PFSK-1 (cell line): ENCODE measurements around the gene VWC2.

Experiments used
- POLR2AphosphoS5 ChIP-seq: IDR thresholded peaks from 2 replicates; pipeline ENCODE4 v1.6.1; 2012; ENCODE audit warnings: low read depth, mild to moderate bottlenecking, control low read depth, low read length, moderate library complexity
- REST ChIP-seq, 2 experiments: IDR thresholded peaks; 2 replicates each; pipeline versions ENCODE4 v1.6.1 to v1.8.0; 2011 to 2012; ENCODE audit warnings: low read depth in 2 of 2, low read length in 2 of 2, control low read depth in 1 of 2, inconsistent platforms in 1 of 2, mild to moderate bottlenecking in 1 of 2, moderate library complexity in 1 of 2; ENCODE audit not compliant: insufficient read depth in 1 of 2

GRCh38 chr7:49768254-49768653, 5.2 kb upstream of the VWC2 start:
- TF ChIP-seq POLR2AphosphoS5 (no peak), REST (IDR thresholded peaks at IDR 0.05; ENCODE audit: insufficient read depth in 1 of 2, low read depth in 2 of 2, low read length in 2 of 2) (no peak)
